CD14-positive monocyte (primary cell): ENCODE results near the gene GALNT17. TPM values are rescaled to one million over a fixed set of nuclear protein-coding genes. Genes with fewer than 3 reads are reported as not detected.

Experiments used
- DNase-seq, 3 donors: peaks; one replicate each; pipeline ENCODE4 v3.0.0-alpha.2; 2011 to 2022
- H2AFZ ChIP-seq: 2 replicates; pipeline ENCODE4 v1.6.0; 2012; ENCODE audit warnings: mild to moderate bottlenecking, low read depth, low read length, inconsistent platforms; ENCODE audit not compliant: insufficient read depth, poor library complexity, severe bottlenecking
- H3K27ac ChIP-seq, 2 donors: 1 replicate in 1 of 2; 2 replicates in 1 of 2; pipeline ENCODE4 v1.5.1; 2012 to 2013; ENCODE audit warnings: low read length in 2 of 2, control low read depth in 1 of 2, inconsistent platforms in 1 of 2, low read depth in 1 of 2, mild to moderate bottlenecking in 1 of 2
- H3K27me3 ChIP-seq, 2 donors: one replicate each; pipeline versions ENCODE4 v1.6.0 to v1.6.1; 2011 to 2013; ENCODE audit warnings: low read length in 2 of 2; ENCODE audit not compliant: control insufficient read depth in 2 of 2, insufficient read depth in 2 of 2
- H3K36me3 ChIP-seq, 2 donors: replicated peaks in 1 of 2; 1 replicate in 1 of 2; 2 replicates in 1 of 2; pipeline versions ENCODE4 v1.5.1 to v1.6.1; 2012 to 2013; ENCODE audit warnings: low read length in 2 of 2, control low read depth in 1 of 2, inconsistent platforms in 1 of 2, mild to moderate bottlenecking in 1 of 2; ENCODE audit not compliant: insufficient read depth in 2 of 2, control insufficient read depth in 1 of 2
- H3K4me1 ChIP-seq, 2 donors: 1 replicate in 1 of 2; 2 replicates in 1 of 2; pipeline versions ENCODE4 v1.5.1 to v1.6.1; 2012 to 2013; ENCODE audit warnings: low read length in 2 of 2, control low read depth in 1 of 2, inconsistent platforms in 1 of 2, mild to moderate bottlenecking in 1 of 2, moderate library complexity in 1 of 2; ENCODE audit not compliant: insufficient read depth in 2 of 2, control insufficient read depth in 1 of 2
- H3K4me2 ChIP-seq: replicated peaks from 2 replicates; pipeline ENCODE3; 2012; ENCODE audit warnings: low read length, moderate library complexity, mild to moderate bottlenecking; ENCODE audit not compliant: poor library complexity, severe bottlenecking; ENCODE audit errors: extremely low read depth
- H3K4me3 ChIP-seq, 3 experiments: fragments of 200-600 bp in 1 of 3; sonication (generic) in 1 of 3; replicated peaks in 1 of 3; 1 replicate in 2 of 3; 2 replicates in 1 of 3; pipeline ENCODE4 v1.5.1; 2011 to 2013; ENCODE audit warnings: low read length in 3 of 3, mild to moderate bottlenecking in 3 of 3, control low read depth in 2 of 3, low read depth in 2 of 3, inconsistent platforms in 1 of 3, moderate library complexity in 1 of 3
- H3K79me2 ChIP-seq: 2 replicates; pipeline ENCODE4 v1.6.0; 2012; ENCODE audit warnings: mild to moderate bottlenecking, control low read depth, inconsistent platforms, low read length, moderate library complexity; ENCODE audit not compliant: insufficient read depth
- H3K9ac ChIP-seq: 2 replicates; pipeline ENCODE4 v1.6.0; 2017; ENCODE audit warnings: low read length, mild to moderate bottlenecking; ENCODE audit not compliant: insufficient read depth, poor library complexity, severe bottlenecking
- H3K9me3 ChIP-seq, 2 donors: replicated peaks in 1 of 2; 1 replicate in 1 of 2; 2 replicates in 1 of 2; pipeline versions ENCODE4 v1.5.1 to v1.6.1; 2012 to 2013; ENCODE audit warnings: low read length in 2 of 2, control low read depth in 1 of 2; ENCODE audit not compliant: control insufficient read depth in 1 of 2, insufficient read depth in 1 of 2
- H4K20me1 ChIP-seq: 2 replicates; pipeline ENCODE4 v1.6.0; 2012; ENCODE audit warnings: mild to moderate bottlenecking, low read length, control low read depth, moderate library complexity; ENCODE audit not compliant: insufficient read depth
- H3K27ac Mint-ChIP-seq, 7 donors: one replicate each; pipeline ENCODE4 v1.8.0; 2020; ENCODE audit warnings: mild to moderate bottlenecking in 7 of 7, mixed read lengths in 7 of 7, moderate library complexity in 6 of 7, inconsistent platforms in 2 of 7
- H3K27me3 Mint-ChIP-seq, 3 donors: one replicate each; pipeline ENCODE4 v1.8.0; 2021 to 2022; ENCODE audit warnings: low read depth in 3 of 3, mild to moderate bottlenecking in 3 of 3, mixed read lengths in 3 of 3, moderate library complexity in 3 of 3, inconsistent platforms in 1 of 3
- H3K36me3 Mint-ChIP-seq, 2 donors: one replicate each; pipeline ENCODE4 v1.8.0; 2020; ENCODE audit warnings: mixed read lengths in 2 of 2, inconsistent platforms in 1 of 2, mild to moderate bottlenecking in 1 of 2
- H3K4me1 Mint-ChIP-seq: one replicate; pipeline ENCODE4 v1.8.0; 2020; ENCODE audit warnings: mild to moderate bottlenecking, mixed read lengths
- H3K4me3 Mint-ChIP-seq, 2 donors: one replicate each; pipeline ENCODE4 v1.8.0; 2020; ENCODE audit warnings: mild to moderate bottlenecking in 2 of 2, mixed read lengths in 2 of 2, moderate library complexity in 1 of 2
- H3K9me3 Mint-ChIP-seq, 7 donors: one replicate each; pipeline ENCODE4 v1.8.0; 2020 to 2022; ENCODE audit warnings: mixed read lengths in 7 of 7, mild to moderate bottlenecking in 6 of 7, moderate library complexity in 6 of 7, inconsistent platforms in 2 of 7
- WGBS: methylation state at CpG from one replicate; pipeline ENCODE4 v1.1.5; 2013; ENCODE audit warnings: missing lambda C conversion rate; ENCODE audit not compliant: insufficient coverage; 5-methylcytosine and 5-hydroxymethylcytosine counted together
- intact Hi-C, 2 donors: fragments of 100-400 bp; cut with micrococcal nuclease; formaldehyde crosslinking; loops; one replicate each; pipeline versions ENCODE4 v1.15.0 to v1.15.1; 2023
- polyA plus RNA-seq, 3 donors: library from polyadenylated mRNA; depleted of rRNA in 1 of 3; unstranded in 2 of 3; stranded (reverse) in 1 of 3; fragments of 300-500 nt in 2 of 3; fragments of >200 nt in 1 of 3; fragmentation: Illumina TruSeq in 2 of 3; gene quantifications; 1 replicate in 2 of 3; 2 replicates in 1 of 3; pipeline ENCODE4 v1.2.3, GENCODE V29; 2012 to 2021
- TF ChIP-seq, protein P1 (sequence below): fragments of 200-600 bp; IDR thresholded peaks from one replicate; pipeline ENCODE4 v1.8.0; 2022; ENCODE audit warnings: antibody characterized with exemption, mild to moderate bottlenecking

GALNT17 gene
- polyA plus RNA-seq, 3 donors, result not detected

DNA sequence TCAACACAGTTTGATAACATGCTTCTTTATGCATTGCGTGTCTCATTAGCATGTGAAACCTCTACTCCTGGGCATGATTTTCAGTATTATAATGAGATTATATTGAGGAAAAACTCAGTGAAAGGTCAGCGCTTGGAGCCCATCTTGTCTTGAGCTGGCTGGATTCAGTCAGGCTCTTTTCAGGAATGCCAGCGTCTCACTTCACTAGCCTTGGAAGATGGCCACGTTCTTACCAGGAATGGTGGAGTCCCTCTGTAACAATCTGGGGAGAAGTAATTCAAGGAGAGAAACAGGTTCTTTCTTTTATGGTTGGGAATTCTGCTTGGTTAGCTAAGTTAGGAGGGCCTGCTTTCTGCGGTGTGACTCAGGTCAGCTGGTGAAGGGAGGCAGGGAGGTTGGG, 241.0 kb downstream of the GALNT17 start:
- H3K4me3 ChIP-seq, result no peak overlapping the region
- no peaks in the 10 kb centered on the region for H3K36me3 ChIP-seq
- intact Hi-C loops, result no loop called here
- H2AFZ ChIP-seq, result no peak overlapping the region
- Mint-ChIP-seq H3K36me3 (no peaks in the 10 kb centered on the region), H3K9me3 (peaks cover 11 to 40% (median 27%) of the 10 kb centered on the region in 7 donors), H3K27me3 (peaks cover 0 to 3% (median 1%) of the 10 kb centered on the region in 3 donors), H3K27ac (no peak overlapping the region), H3K4me1 (no peaks in the 10 kb centered on the region), H3K4me3 (no peak overlapping the region)
- H3K4me2 ChIP-seq, result no peak overlapping the region
- WGBS, result 100% methylated on average over 3 of the region's 5 CpGs
- H3K79me2 ChIP-seq, result no peaks in the 10 kb centered on the region
- H3K4me1 ChIP-seq, result no peaks in the 10 kb centered on the region
- no peaks in the 10 kb centered on the region for H3K27me3 ChIP-seq
- no peak for DNase-seq
- H3K9me3 ChIP-seq, result peaks cover 29 to 57% of the 10 kb centered on the region in 2 donors
- no peak overlapping the region for H3K9ac ChIP-seq
- no peaks in the 10 kb centered on the region for H4K20me1 ChIP-seq
- H3K27ac ChIP-seq, result no peak overlapping the region
- TF ChIP-seq, protein P1, sequence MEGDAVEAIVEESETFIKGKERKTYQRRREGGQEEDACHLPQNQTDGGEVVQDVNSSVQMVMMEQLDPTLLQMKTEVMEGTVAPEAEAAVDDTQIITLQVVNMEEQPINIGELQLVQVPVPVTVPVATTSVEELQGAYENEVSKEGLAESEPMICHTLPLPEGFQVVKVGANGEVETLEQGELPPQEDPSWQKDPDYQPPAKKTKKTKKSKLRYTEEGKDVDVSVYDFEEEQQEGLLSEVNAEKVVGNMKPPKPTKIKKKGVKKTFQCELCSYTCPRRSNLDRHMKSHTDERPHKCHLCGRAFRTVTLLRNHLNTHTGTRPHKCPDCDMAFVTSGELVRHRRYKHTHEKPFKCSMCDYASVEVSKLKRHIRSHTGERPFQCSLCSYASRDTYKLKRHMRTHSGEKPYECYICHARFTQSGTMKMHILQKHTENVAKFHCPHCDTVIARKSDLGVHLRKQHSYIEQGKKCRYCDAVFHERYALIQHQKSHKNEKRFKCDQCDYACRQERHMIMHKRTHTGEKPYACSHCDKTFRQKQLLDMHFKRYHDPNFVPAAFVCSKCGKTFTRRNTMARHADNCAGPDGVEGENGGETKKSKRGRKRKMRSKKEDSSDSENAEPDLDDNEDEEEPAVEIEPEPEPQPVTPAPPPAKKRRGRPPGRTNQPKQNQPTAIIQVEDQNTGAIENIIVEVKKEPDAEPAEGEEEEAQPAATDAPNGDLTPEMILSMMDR, result no peak

DNA sequence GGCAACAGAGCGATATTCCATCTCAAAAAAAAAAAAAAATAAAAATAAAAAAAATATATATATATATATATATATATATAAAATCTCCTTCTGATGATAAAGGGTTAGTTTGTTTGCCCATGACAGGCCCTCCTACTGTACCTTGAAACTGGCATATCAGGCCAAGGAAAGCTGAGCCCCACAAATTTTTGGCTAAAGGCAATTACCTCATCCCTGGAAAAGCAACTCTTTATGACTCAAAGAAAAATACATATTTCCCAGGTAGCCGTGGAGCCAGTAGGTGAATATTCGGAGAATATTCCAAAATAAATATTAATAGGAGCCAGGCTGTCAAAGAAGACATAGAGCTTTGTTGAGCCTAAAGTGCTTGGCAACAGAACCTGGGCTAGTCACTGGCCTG, 245.1 kb downstream of the GALNT17 start:
- H3K36me3 Mint-ChIP-seq, result no peaks in the 10 kb centered on the region
- Histone ChIP-seq H3K36me3 (no peaks in the 10 kb centered on the region), H3K4me2 (no peak overlapping the region), H3K79me2 (no peaks in the 10 kb centered on the region), H3K9me3 (peaks cover 57 to 85% of the 10 kb centered on the region in 2 donors), H2AFZ (no peak overlapping the region), H3K9ac (no peak overlapping the region), H4K20me1 (no peaks in the 10 kb centered on the region), H3K4me1 (no peaks in the 10 kb centered on the region), H3K27me3 (no peaks in the 10 kb centered on the region), H3K27ac (no peak overlapping the region), H3K4me3 (no peak overlapping the region)
- H3K4me1 Mint-ChIP-seq, result no peaks in the 10 kb centered on the region
- H3K27me3 Mint-ChIP-seq, result peaks cover 0 to 3% (median 1%) of the 10 kb centered on the region in 3 donors
- peaks cover 33 to 58% (median 46%) of the 10 kb centered on the region in 7 donors for H3K9me3 Mint-ChIP-seq
- no peak for DNase-seq
- TF ChIP-seq, protein P1, result no peak
- H3K27ac Mint-ChIP-seq, result no peak overlapping the region
- intact Hi-C loops, result no loop called here
- WGBS, result no CpG with 5 or more reads among the region's 3 CpGs
- no peak overlapping the region for H3K4me3 Mint-ChIP-seq
